PC-9 (cell line): Measurements from ENCODE around the gene NKX6-2. TPM values are rescaled to one million over a fixed set of nuclear protein-coding genes. Genes with fewer than 3 reads are reported as not detected.

Experiments
- BruUV-seq: library from RNA; stranded (reverse); fragments of 400-500 nt; replicated peaks from 2 replicates; lab custom pipeline; 2021; lab: Mats Ljungman, UMichigan
- CTCF ChIA-PET: fragments of 300-600 bp; sonication (Branson Sonifier 250); formaldehyde crosslinking; loops from one replicate; lab custom pipeline; 2022; ENCODE audit warnings: antibody characterized with exemption; lab: Charles Lee
- POLR2A ChIA-PET: fragments of 300-600 bp; sonication (Branson Sonifier 250); formaldehyde crosslinking; loops from one replicate; lab custom pipeline; 2022; ENCODE audit warnings: antibody characterized with exemption; ENCODE audit not compliant: unreplicated experiment; lab: Charles Lee
- DNase-seq, 2 experiments: peaks; one replicate each; pipeline versions ENCODE4 v3.0.0 to v3.0.0-alpha.2; 2015 to 2022; ENCODE audit warnings: mixed read lengths in 1 of 2
- H2AFZ ChIP-seq: fragments of 200-600 bp; sonication (generic); 2 replicates; pipeline ENCODE4 v1.8.1; 2017; ENCODE audit warnings: antibody characterized with exemption
- H3F3A ChIP-seq: fragments of 200-600 bp; sonication (generic); 2 replicates; pipeline ENCODE4 v1.8.1; 2017; ENCODE audit warnings: antibody characterized with exemption, mild to moderate bottlenecking, low read depth; ENCODE audit not compliant: insufficient read depth
- H3K27ac ChIP-seq: fragments of 200-600 bp; sonication (generic); 2 replicates; pipeline ENCODE4 v1.6.1; 2016; ENCODE audit warnings: mixed run types
- H3K27me3 ChIP-seq: fragments of 200-600 bp; sonication (generic); 2 replicates; pipeline ENCODE4 v1.6.1; 2016; ENCODE audit warnings: low read depth, mixed run types; ENCODE audit not compliant: insufficient read depth
- H3K36me3 ChIP-seq: fragments of 200-600 bp; sonication (generic); 2 replicates; pipeline ENCODE4 v1.6.1; 2016; ENCODE audit warnings: low read depth, mixed run types
- H3K4me1 ChIP-seq: fragments of 200-600 bp; sonication (generic); replicated peaks from 2 replicates; pipeline ENCODE4 v1.6.1; 2016; ENCODE audit warnings: mixed run types; ENCODE audit not compliant: insufficient read depth
- H3K4me2 ChIP-seq: fragments of 200-600 bp; sonication (generic); 2 replicates; pipeline ENCODE4 v1.6.1; 2017; ENCODE audit warnings: mixed run types
- H3K4me3 ChIP-seq: fragments of 200-600 bp; sonication (generic); 2 replicates; pipeline ENCODE4 v1.6.1; 2016; ENCODE audit warnings: mixed run types
- H3K79me2 ChIP-seq: fragments of 200-600 bp; sonication (generic); 2 replicates; pipeline ENCODE4 v1.6.1; 2017; ENCODE audit warnings: low read depth, mixed run types
- H3K9me2 ChIP-seq: fragments of 200-600 bp; sonication (generic); 2 replicates; pipeline ENCODE4 v1.8.1; 2017; ENCODE audit warnings: mild to moderate bottlenecking; ENCODE audit not compliant: insufficient read depth
- H3K9me3 ChIP-seq: fragments of 200-600 bp; sonication (generic); 2 replicates; pipeline ENCODE4 v1.8.1; 2016; ENCODE audit warnings: low read depth; ENCODE audit not compliant: insufficient read depth
- H4K20me1 ChIP-seq: fragments of 200-600 bp; sonication (generic); 2 replicates; pipeline ENCODE4 v1.8.1; 2017; ENCODE audit not compliant: insufficient read depth
- EZH2 ChIP-seq: fragments of 200-600 bp; sonication (generic); IDR thresholded peaks from 2 replicates; pipeline ENCODE4 v1.8.0; 2017; ENCODE audit warnings: antibody characterized with exemption, low read depth
- intact Hi-C: fragments of 100-400 bp; cut with micrococcal nuclease; formaldehyde crosslinking; loops from one replicate; pipeline ENCODE4 v1.10.0; 2022; ENCODE audit not compliant: unreplicated experiment
- total RNA-seq: library from RNA; stranded (reverse); gene quantifications from 2 replicates; pipeline ENCODE4 v1.2.3, GENCODE V29; 2021
- TF ChIP-seq, protein P1 (sequence below): fragments of 200-600 bp; sonication (generic); conservative IDR thresholded peaks from 2 replicates; pipeline ENCODE4 v1.6.1; 2017; ENCODE audit warnings: mixed run types, antibody characterized with exemption, mild to moderate bottlenecking, moderate library complexity

NKX6-2 gene
- total RNA-seq, 1 experiment from 2014 or later = not detected

DNA sequence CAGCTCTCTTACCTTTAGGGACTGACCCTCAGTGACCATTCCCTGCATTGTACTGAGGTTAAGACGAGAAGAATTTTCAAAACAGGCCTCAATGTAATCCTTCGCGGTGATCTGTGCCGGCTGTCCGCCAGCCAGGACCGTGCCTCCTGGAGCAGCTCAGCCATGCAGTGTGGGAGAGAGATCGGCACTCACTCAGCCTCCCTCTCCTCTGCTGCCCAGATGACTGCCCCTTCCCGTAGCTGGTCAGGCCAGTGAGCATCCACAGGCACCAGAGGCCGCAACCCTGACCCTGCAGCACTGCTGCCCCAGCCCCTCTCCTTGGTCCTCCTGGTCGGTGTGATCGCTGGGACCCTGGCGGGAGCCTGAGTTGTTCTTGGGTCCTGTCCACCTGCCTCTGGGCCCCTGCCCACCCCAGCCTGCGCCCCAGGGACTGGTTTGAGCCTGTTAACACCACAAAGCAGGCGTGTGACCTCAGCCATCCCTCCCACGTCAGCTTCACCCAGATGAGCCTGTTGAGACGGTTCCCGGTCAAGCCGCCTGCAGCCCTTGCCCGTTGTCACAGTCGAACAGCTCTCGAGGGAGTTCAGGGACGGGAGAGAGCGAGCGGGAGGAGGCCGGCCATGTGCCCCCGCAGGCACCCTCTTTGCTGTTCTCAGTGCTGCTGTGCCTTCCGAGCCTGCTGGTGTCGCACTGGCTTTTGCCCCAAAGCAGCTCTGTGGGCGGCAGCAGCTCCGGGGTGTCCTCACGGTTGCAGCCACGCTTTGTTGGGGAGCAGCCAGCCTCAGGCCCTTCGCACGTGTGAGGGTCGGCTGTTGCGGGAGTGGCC is 37.2 kb downstream of the NKX6-2 start:
- CTCF ChIA-PET = no interaction called here
- H3K4me2 ChIP-seq = no peak overlapping the region
- no peak overlapping the region for H2AFZ ChIP-seq
- no TSS peak for BruUV-seq
- H4K20me1 ChIP-seq = no peaks in the 10 kb centered on the region
- H3K4me3 ChIP-seq = no peak overlapping the region
- intact Hi-C loops = no loop called here
- H3K4me1 ChIP-seq = no peaks in the 10 kb centered on the region
- H3K27me3 ChIP-seq = no peaks in the 10 kb centered on the region
- H3F3A ChIP-seq = no peaks in the 10 kb centered on the region
- no peak for DNase-seq
- no peak for TF ChIP-seq EZH2
- TF ChIP-seq, protein P1, sequence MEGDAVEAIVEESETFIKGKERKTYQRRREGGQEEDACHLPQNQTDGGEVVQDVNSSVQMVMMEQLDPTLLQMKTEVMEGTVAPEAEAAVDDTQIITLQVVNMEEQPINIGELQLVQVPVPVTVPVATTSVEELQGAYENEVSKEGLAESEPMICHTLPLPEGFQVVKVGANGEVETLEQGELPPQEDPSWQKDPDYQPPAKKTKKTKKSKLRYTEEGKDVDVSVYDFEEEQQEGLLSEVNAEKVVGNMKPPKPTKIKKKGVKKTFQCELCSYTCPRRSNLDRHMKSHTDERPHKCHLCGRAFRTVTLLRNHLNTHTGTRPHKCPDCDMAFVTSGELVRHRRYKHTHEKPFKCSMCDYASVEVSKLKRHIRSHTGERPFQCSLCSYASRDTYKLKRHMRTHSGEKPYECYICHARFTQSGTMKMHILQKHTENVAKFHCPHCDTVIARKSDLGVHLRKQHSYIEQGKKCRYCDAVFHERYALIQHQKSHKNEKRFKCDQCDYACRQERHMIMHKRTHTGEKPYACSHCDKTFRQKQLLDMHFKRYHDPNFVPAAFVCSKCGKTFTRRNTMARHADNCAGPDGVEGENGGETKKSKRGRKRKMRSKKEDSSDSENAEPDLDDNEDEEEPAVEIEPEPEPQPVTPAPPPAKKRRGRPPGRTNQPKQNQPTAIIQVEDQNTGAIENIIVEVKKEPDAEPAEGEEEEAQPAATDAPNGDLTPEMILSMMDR = no peak
- POLR2A ChIA-PET = no interaction called here
- no peaks in the 10 kb centered on the region for H3K36me3 ChIP-seq
- H3K9me3 ChIP-seq = no peaks in the 10 kb centered on the region
- H3K27ac ChIP-seq = no peak overlapping the region
- no peaks in the 10 kb centered on the region for H3K79me2 ChIP-seq
- no peaks in the 10 kb centered on the region for H3K9me2 ChIP-seq

DNA sequence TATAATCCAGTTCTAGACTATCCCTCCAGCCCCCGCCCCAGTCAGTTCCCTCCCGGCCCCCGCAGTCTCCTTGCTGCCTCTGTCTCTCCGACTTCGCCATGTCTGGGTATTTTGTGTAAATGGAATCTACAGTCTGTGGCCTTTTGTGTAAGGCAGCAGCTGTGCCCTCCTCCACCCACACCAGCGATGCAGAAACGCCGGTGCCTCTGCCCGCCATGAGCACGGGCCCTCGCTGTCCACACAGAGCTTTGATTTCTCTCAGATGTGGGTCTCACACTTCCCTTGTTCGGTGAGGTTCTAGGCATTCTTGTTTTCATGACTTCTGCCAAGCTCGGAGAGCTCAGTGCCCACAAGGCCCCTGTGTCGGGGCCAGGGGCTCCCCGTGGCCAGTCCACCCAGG is 37.8 kb downstream of the NKX6-2 start:
- CTCF ChIA-PET = no interaction called here
- intact Hi-C loops = no loop called here
- no TSS peak for BruUV-seq

DNA sequence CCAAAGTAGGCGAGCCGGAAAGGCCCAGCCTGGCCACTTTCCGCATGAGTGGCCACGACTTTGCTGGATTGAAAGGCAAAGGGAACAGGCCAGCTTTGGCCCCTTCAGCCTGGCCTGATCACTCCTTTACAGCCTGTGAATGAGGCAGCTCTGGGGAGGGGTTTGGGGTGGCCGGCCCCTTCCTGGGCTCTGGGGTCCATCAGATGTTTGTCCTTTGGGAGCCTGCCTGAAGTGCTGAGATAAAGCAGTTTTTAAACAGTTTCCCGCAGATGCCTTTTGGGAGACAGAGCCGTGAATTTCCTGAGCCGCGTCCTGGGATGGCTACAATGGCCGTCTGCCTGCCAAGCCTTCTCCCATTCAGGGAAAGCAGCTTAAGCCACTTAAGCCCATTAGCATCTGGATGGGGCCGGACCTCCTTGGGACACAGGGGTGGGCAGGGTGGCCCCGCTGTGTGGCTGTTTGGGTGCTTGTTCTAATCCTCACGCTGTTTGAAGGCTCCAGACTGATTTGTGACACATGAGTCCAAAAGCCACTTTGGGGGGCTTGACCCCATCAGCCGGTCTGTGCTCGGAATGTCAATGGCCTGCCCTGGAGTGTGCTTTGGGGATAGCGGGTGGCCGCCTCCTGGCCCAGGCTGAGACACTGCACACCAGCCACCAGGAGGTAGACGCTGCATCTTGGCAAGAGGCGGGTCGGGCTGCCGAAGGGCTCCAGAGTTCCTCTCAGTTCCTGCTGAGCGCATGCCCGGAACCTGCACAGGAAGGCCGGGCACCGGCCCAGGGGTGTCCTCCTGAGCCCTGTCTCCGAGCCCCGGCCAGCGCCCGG is 38.9 kb downstream of the NKX6-2 start:
- BruUV-seq = no TSS peak
- no peak for DNase-seq
- H3F3A ChIP-seq = no peaks in the 10 kb centered on the region
- no peak overlapping the region for H2AFZ ChIP-seq
- H3K4me2 ChIP-seq = no peak overlapping the region
- TF ChIP-seq, protein P1 = no peak
- no peak for TF ChIP-seq EZH2
- H3K4me3 ChIP-seq = no peak overlapping the region
- intact Hi-C loops = no loop called here
- no peaks in the 10 kb centered on the region for H3K36me3 ChIP-seq
- H3K27ac ChIP-seq = no peak overlapping the region
- H3K79me2 ChIP-seq = no peaks in the 10 kb centered on the region
- no peaks in the 10 kb centered on the region for H3K27me3 ChIP-seq
- no peaks in the 10 kb centered on the region for H4K20me1 ChIP-seq
- H3K9me3 ChIP-seq = no peaks in the 10 kb centered on the region
- H3K4me1 ChIP-seq = no peaks in the 10 kb centered on the region
- POLR2A ChIA-PET = no interaction called here
- CTCF ChIA-PET = no interaction called here
- no peaks in the 10 kb centered on the region for H3K9me2 ChIP-seq

More for the DNA sequence above, 37.8 kb downstream of the NKX6-2 start:
- no peaks in the 10 kb centered on the region for H4K20me1 ChIP-seq
- no peak overlapping the region for H3K4me3 ChIP-seq
- POLR2A ChIA-PET = no interaction called here
- no peak overlapping the region for H3K27ac ChIP-seq
- no peaks in the 10 kb centered on the region for H3K36me3 ChIP-seq
- H3K4me1 ChIP-seq = no peaks in the 10 kb centered on the region
- no peaks in the 10 kb centered on the region for H3K27me3 ChIP-seq
- TF ChIP-seq, protein P1 = no peak
- TF ChIP-seq EZH2 = no peak
- H3K79me2 ChIP-seq = no peaks in the 10 kb centered on the region
- no peaks in the 10 kb centered on the region for H3F3A ChIP-seq
- no peak for DNase-seq
- no peak overlapping the region for H3K4me2 ChIP-seq
- H3K9me3 ChIP-seq = no peaks in the 10 kb centered on the region
- no peaks in the 10 kb centered on the region for H3K9me2 ChIP-seq
- H2AFZ ChIP-seq = no peak overlapping the region
